Endothelial cell of umbilical vein (primary cell): Measurements from ENCODE around the gene GAST. TPM values are rescaled to one million over a fixed set of nuclear protein-coding genes. Genes with fewer than 3 reads are reported as not detected.

Experiments used
- BruUV-seq: library from RNA; stranded (reverse); fragments of 400-500 nt; replicated peaks from 2 replicates; lab custom pipeline; 2021; lab: Mats Ljungman, UMichigan
- CTCF ChIA-PET: fragments of 300-600, 350-600 bp; sonication (Branson Sonifier 250); formaldehyde crosslinking; loops from one replicate; lab custom pipeline; 2021; ENCODE audit warnings: antibody characterized with exemption, inconsistent platforms; lab: Charles Lee
- POLR2A ChIA-PET: fragments of 300-600, 350-600 bp; sonication (Branson Sonifier 250); formaldehyde crosslinking; loops from one replicate; lab custom pipeline; 2021; ENCODE audit warnings: antibody characterized with exemption, inconsistent platforms; lab: Charles Lee
- DNase-seq: peaks from one replicate; pipeline ENCODE4 v3.0.0-alpha.2; 2011; ENCODE audit warnings: low read depth, low spot score
- FAIRE-seq: peaks from 2 replicates; lab custom pipeline; 2011; peaks lifted over from hg19 to GRCh38; lab: Jason Lieb, UNC
- H2AFZ ChIP-seq: 2 replicates; pipeline ENCODE4 v1.6.0; 2012; ENCODE audit warnings: low read depth, low read length, control low read depth, inconsistent platforms
- H3K27ac ChIP-seq: 2 replicates; pipeline ENCODE4 v1.5.1; 2011; ENCODE audit warnings: low read depth, mild to moderate bottlenecking, control low read depth, low read length, moderate library complexity; ENCODE audit not compliant: insufficient read depth
- H3K27me3 ChIP-seq, 2 experiments: 2 replicates each; pipeline versions ENCODE4 v1.6.0 to v1.6.1; 2011; ENCODE audit warnings: low read length in 2 of 2, mixed read lengths in 1 of 2; ENCODE audit not compliant: control insufficient read depth in 2 of 2, insufficient read depth in 2 of 2
- H3K36me3 ChIP-seq, 2 experiments: 2 replicates in 1 of 2; 3 replicates in 1 of 2; pipeline ENCODE4 v1.5.1; 2011; ENCODE audit warnings: low read length in 2 of 2, mild to moderate bottlenecking in 1 of 2, moderate library complexity in 1 of 2; ENCODE audit not compliant: control insufficient read depth in 2 of 2, insufficient read depth in 2 of 2; ENCODE audit errors: extremely low read depth in 1 of 2
- H3K4me1 ChIP-seq: 3 replicates; pipeline ENCODE4 v1.5.1; 2011; ENCODE audit warnings: mild to moderate bottlenecking, low read length; ENCODE audit not compliant: control insufficient read depth, insufficient read depth; ENCODE audit errors: extremely low read depth
- H3K4me2 ChIP-seq: 2 replicates; pipeline ENCODE4 v1.6.1; 2011; ENCODE audit warnings: low read length, control low read depth, mixed read lengths; ENCODE audit not compliant: insufficient read depth
- H3K4me3 ChIP-seq, 3 experiments: fragments of 200-600 bp in 1 of 3; sonication (generic), shearing (Covaris generic) in 1 of 3; replicated peaks in 1 of 3; 2 replicates each; pipeline ENCODE4 v1.5.1; 2011 to 2016; ENCODE audit warnings: control low read depth in 3 of 3, low read length in 3 of 3, mild to moderate bottlenecking in 2 of 3, inconsistent platforms in 1 of 3, low read depth in 1 of 3, moderate library complexity in 1 of 3; ENCODE audit not compliant: insufficient read depth in 1 of 3
- H3K79me2 ChIP-seq: 2 replicates; pipeline ENCODE4 v1.6.0; 2012; ENCODE audit warnings: low read length, inconsistent platforms; ENCODE audit not compliant: control insufficient read depth, insufficient read depth
- H3K9ac ChIP-seq: replicated peaks from 2 replicates; pipeline ENCODE3; 2011; ENCODE audit warnings: low read length, control low read depth; ENCODE audit not compliant: insufficient read depth; ENCODE audit errors: extremely low read depth
- H3K9me1 ChIP-seq: replicated peaks from 3 replicates; pipeline ENCODE4 v1.6.0; 2011; ENCODE audit warnings: mild to moderate bottlenecking, low read length; ENCODE audit not compliant: control insufficient read depth, insufficient read depth; ENCODE audit errors: extremely low read depth
- H3K9me3 ChIP-seq: replicated peaks from 2 replicates; pipeline ENCODE4 v1.5.1; 2012; ENCODE audit warnings: low read length, inconsistent platforms; ENCODE audit not compliant: control insufficient read depth, insufficient read depth
- H4K20me1 ChIP-seq: replicated peaks from 2 replicates; pipeline ENCODE3; 2011; ENCODE audit warnings: mild to moderate bottlenecking, low read length; ENCODE audit not compliant: control insufficient read depth, insufficient read depth; ENCODE audit errors: extremely low read depth
- CTCF ChIP-seq, 2 donors: IDR thresholded peaks; 1 replicate in 1 of 2; 2 replicates in 1 of 2; pipeline ENCODE4 v1.5.1; 2011; ENCODE audit warnings: low read length in 2 of 2, mild to moderate bottlenecking in 2 of 2, moderate library complexity in 2 of 2, control low read depth in 1 of 2, inconsistent platforms in 1 of 2, low read depth in 1 of 2; ENCODE audit not compliant: insufficient read depth in 1 of 2; ENCODE audit errors: extremely low read depth in 1 of 2
- EZH2 ChIP-seq: IDR thresholded peaks from 2 replicates; pipeline ENCODE4 v1.6.1; 2012; ENCODE audit warnings: borderline replicate concordance, low read depth, mild to moderate bottlenecking, moderate library complexity, low read length, inconsistent platforms; ENCODE audit not compliant: severe bottlenecking
- GATA2 ChIP-seq: IDR thresholded peaks from 2 replicates; pipeline ENCODE4 v1.7.0; 2011; ENCODE audit warnings: low read depth, mild to moderate bottlenecking, moderate library complexity, mixed read lengths, low read length; ENCODE audit not compliant: insufficient read length, insufficient read depth
- JUN ChIP-seq: IDR thresholded peaks from 2 replicates; pipeline ENCODE4 v1.6.1; 2011; ENCODE audit warnings: borderline replicate concordance, low read depth; ENCODE audit not compliant: insufficient read length, insufficient read depth
- MAX ChIP-seq: IDR thresholded peaks from 2 replicates; pipeline ENCODE4 v1.6.1; 2011; ENCODE audit not compliant: insufficient read depth, insufficient read length
- MYC ChIP-seq: IDR thresholded peaks from one replicate; pipeline ENCODE4 v1.6.1; 2011; ENCODE audit warnings: mild to moderate bottlenecking, low read depth, low read length
- POLR2A ChIP-seq: IDR thresholded peaks from 2 replicates; pipeline ENCODE4 v1.6.1; 2012; ENCODE audit warnings: low read depth, mild to moderate bottlenecking, control low read depth, low read length
- POLR2AphosphoS5 ChIP-seq: IDR thresholded peaks from 2 replicates; pipeline ENCODE4 v1.6.1; 2012; ENCODE audit warnings: low read depth, mild to moderate bottlenecking, control low read depth, low read length, moderate library complexity; ENCODE audit not compliant: insufficient read depth
- dilution Hi-C: fragments of 300-500 bp; cut with MboI; formaldehyde crosslinking; loops from one replicate; pipeline ENCODE4 v1.15.0; 2019; ENCODE audit warnings: low sequenced_read_pairs; ENCODE audit not compliant: extremely low pct_ligation_motif_present
- intact Hi-C: fragments of 100-400 bp; cut with micrococcal nuclease; formaldehyde crosslinking; loops from one replicate; pipeline ENCODE4 v1.10.0; 2022
- polyA plus RNA-seq, 4 experiments: library from polyadenylated mRNA; depleted of rRNA in 3 of 4; stranded (reverse) in 3 of 4; unstranded in 1 of 4; fragments of >200 nt; gene quantifications; 2 replicates each; pipeline versions ENCODE4 v1.2.1 to v1.2.3, GENCODE V29; 2011 to 2012; ENCODE audit warnings: missing spikeins in 1 of 4
- total RNA-seq: library from RNA; stranded (reverse); gene quantifications from 2 replicates; pipeline ENCODE4 v1.2.3, GENCODE V29; 2021

Gene GAST
- total and polyA plus RNA-seq, 2 donors (not counting 3 experiments of a cell fraction or from before 2014, with no cell fraction given) = not detected

- H3K4me3 ChIP-seq = no peak overlapping the region
- no peaks in the 10 kb centered on the region for H3K79me2 ChIP-seq
- TF ChIP-seq POLR2AphosphoS5 (no peak), JUN (no peak), MAX (no peak), POLR2A (no peak), GATA2 (no peak), CTCF (IDR thresholded peaks at IDR 0.05; ENCODE audit: extremely low read depth in 1 of 2, insufficient read depth in 1 of 2, low read depth in 1 of 2, low read length in 2 of 2) (no peak), MYC (no peak), EZH2 (no peak)
- H3K4me1 ChIP-seq = no peaks in the 10 kb centered on the region
- dilution Hi-C loops (no loop called here), intact Hi-C loops (no loop called here)
- DNase-seq (no peak), FAIRE-seq (no peak)
- no peaks in the 10 kb centered on the region for H4K20me1 ChIP-seq
- H2AFZ ChIP-seq = no peak overlapping the region
- no peaks in the 10 kb centered on the region for H3K9me1 ChIP-seq
- H3K9ac ChIP-seq = no peak overlapping the region
- peaks cover 2 to 5% of the 10 kb centered on the region in 2 experiments for H3K27me3 ChIP-seq
- H3K36me3 ChIP-seq = no peaks in the 10 kb centered on the region
- H3K4me2 ChIP-seq = no peak overlapping the region
- ChIA-PET CTCF (interaction anchor here (1.3 to 6.5 kb wide), 2 partner anchors 10 to 13 kb away, joined by 3 to 71 read pairs; no protein-coding TSS in a partner anchor), POLR2A (interaction anchor here (0.9 kb wide), 1 partner anchor 12 kb away, joined by 3 read pairs; no protein-coding TSS in a partner anchor)
- no TSS peak for BruUV-seq
- no peak overlapping the region for H3K27ac ChIP-seq
- no peaks in the 10 kb centered on the region for H3K9me3 ChIP-seq
Observed at GRCh38 chr17:41707803-41708669, 4.1 kb upstream of the GAST start.
